NCI-H146 (cell line): ENCODE data around the gene RHOV.

ENCODE experiments used
- DNase-seq: peaks from one replicate; lab custom pipeline; 2025; lab: John Stamatoyannopoulos, UW

The RHOV gene

GRCh38 chr15:40845036-40845435, 29.0 kb downstream of the RHOV start:
- no peak for DNase-seq

GRCh38 chr15:40844696-40845030, 29.4 kb downstream of the RHOV start:
- DNase-seq, result peak; percentile 57

GRCh38 chr15:40843885-40844695, 29.9 kb downstream of the RHOV start, which contains the start of gene SPINT1:
TSS of gene SPINT1 (plus strand) at chr15:40844048. CDS start at chr15:40844555, 507 bp downstream.
- peak; percentile 67 for DNase-seq

- DNase-seq, result no peak
Observed at GRCh38 chr15:40843261-40843884, 30.7 kb downstream of the RHOV start.

GRCh38 chr15:40841741-40842140, 32.3 kb downstream of the RHOV start:
- no peak for DNase-seq

- DNase-seq, result no peak
Observed at GRCh38 chr15:40838756-40839155, 35.3 kb downstream of the RHOV start.

GRCh38 chr15:40836020-40836419, 38.0 kb downstream of the RHOV start:
- DNase-seq, result no peak

GRCh38 chr15:40832903-40833302, 41.1 kb downstream of the RHOV start:
- no peak for DNase-seq

GRCh38 chr15:40831861-40832260, 42.2 kb downstream of the RHOV start:
- no peak for DNase-seq

GRCh38 chr15:40830884-40831283, 43.1 kb downstream of the RHOV start:
- DNase-seq, result peak; percentile 94

GRCh38 chr15:40829115-40829514, 44.9 kb downstream of the RHOV start:
- peak; percentile 11 for DNase-seq

GRCh38 chr15:40828447-40829036, 45.5 kb downstream of the RHOV start, which contains the start of gene PPP1R14D:
TSS of gene PPP1R14D (minus strand) at chr15:40828708. CDS start at chr15:40828641, 67 bp downstream.
- DNase-seq, result no peak

GRCh38 chr15:40826423-40827075, 47.5 kb downstream of the RHOV start:
- no peak for DNase-seq

- DNase-seq, result peak; percentile 45
Observed at GRCh38 chr15:40825661-40826422, 48.2 kb downstream of the RHOV start.

- peak; percentile 27 for DNase-seq
Observed at GRCh38 chr15:40823572-40824343, 50.3 kb downstream of the RHOV start.
